ENCODE data around the gene MRGPRE.

- TF ChIP-seq CTCF (optimal IDR thresholded peaks at IDR 0.05 in 1 of 3, IDR thresholded peaks at IDR 0.05 in 1 of 3, conservative IDR thresholded peaks at IDR 0.05 in 1 of 3; ENCODE audit: extremely low read depth in 1 of 3, insufficient read depth in 2 of 3, low read length in 3 of 3) (no peak), EZH2 (IDR thresholded peaks at IDR 0.05; ENCODE audit: low read length) (no peak)
These were observed 45.9 kb downstream of the MRGPRE start for GRCh38 chr11:3186166-3186953.

Data from keratinocyte (primary cell).